ENCODE results near the gene AUTS2. TPM values are rescaled to one million over a fixed set of nuclear protein-coding genes. Genes with fewer than 3 reads are reported as not detected.

Gene AUTS2
- polyA plus RNA-seq, 1 donor from 2014 or later = 97.3 TPM

DNA sequence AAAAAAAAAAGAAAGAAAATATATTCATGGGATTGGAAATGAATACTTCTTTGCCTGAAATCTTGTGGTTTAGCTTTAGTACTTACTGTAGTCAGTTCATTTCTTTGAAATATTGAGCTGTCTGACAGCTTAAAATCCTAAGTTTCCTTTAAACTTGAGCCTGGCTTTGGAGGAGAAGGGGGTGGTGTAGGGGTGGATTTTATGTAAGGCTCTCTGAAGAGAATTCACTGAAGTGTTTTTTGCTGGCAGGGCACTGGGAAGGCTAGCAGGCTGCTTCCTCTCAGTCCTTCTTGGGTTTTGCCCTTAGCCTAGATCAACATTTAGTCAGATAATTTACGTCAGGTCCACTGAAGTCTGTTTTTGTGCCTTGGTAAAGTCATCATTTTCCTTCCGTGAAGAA, 516.5 kb downstream of the AUTS2 start:
- no peaks in the 10 kb centered on the region for H3K36me3 ChIP-seq (ENCODE audit: insufficient read depth, low read length)
- TF ChIP-seq POLR2AphosphoS5 (IDR thresholded peaks at IDR 0.05) = no peak
- TF ChIP-seq TAF1 (IDR thresholded peaks at IDR 0.05; ENCODE audit: low read depth) = no peak
- TF ChIP-seq EP300 (conservative IDR thresholded peaks at IDR 0.05; ENCODE audit: poor library complexity, severe bottlenecking) = no peak
- TF ChIP-seq MXI1 (conservative IDR thresholded peaks at IDR 0.05; ENCODE audit: poor library complexity, severe bottlenecking) = no peak
- TF ChIP-seq RAD21 (conservative IDR thresholded peaks at IDR 0.05) = no peak
- TF ChIP-seq, protein P1, sequence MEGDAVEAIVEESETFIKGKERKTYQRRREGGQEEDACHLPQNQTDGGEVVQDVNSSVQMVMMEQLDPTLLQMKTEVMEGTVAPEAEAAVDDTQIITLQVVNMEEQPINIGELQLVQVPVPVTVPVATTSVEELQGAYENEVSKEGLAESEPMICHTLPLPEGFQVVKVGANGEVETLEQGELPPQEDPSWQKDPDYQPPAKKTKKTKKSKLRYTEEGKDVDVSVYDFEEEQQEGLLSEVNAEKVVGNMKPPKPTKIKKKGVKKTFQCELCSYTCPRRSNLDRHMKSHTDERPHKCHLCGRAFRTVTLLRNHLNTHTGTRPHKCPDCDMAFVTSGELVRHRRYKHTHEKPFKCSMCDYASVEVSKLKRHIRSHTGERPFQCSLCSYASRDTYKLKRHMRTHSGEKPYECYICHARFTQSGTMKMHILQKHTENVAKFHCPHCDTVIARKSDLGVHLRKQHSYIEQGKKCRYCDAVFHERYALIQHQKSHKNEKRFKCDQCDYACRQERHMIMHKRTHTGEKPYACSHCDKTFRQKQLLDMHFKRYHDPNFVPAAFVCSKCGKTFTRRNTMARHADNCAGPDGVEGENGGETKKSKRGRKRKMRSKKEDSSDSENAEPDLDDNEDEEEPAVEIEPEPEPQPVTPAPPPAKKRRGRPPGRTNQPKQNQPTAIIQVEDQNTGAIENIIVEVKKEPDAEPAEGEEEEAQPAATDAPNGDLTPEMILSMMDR (IDR thresholded peaks at IDR 0.05; ENCODE audit: poor library complexity, severe bottlenecking) = no peak
- TF ChIP-seq, protein P2, sequence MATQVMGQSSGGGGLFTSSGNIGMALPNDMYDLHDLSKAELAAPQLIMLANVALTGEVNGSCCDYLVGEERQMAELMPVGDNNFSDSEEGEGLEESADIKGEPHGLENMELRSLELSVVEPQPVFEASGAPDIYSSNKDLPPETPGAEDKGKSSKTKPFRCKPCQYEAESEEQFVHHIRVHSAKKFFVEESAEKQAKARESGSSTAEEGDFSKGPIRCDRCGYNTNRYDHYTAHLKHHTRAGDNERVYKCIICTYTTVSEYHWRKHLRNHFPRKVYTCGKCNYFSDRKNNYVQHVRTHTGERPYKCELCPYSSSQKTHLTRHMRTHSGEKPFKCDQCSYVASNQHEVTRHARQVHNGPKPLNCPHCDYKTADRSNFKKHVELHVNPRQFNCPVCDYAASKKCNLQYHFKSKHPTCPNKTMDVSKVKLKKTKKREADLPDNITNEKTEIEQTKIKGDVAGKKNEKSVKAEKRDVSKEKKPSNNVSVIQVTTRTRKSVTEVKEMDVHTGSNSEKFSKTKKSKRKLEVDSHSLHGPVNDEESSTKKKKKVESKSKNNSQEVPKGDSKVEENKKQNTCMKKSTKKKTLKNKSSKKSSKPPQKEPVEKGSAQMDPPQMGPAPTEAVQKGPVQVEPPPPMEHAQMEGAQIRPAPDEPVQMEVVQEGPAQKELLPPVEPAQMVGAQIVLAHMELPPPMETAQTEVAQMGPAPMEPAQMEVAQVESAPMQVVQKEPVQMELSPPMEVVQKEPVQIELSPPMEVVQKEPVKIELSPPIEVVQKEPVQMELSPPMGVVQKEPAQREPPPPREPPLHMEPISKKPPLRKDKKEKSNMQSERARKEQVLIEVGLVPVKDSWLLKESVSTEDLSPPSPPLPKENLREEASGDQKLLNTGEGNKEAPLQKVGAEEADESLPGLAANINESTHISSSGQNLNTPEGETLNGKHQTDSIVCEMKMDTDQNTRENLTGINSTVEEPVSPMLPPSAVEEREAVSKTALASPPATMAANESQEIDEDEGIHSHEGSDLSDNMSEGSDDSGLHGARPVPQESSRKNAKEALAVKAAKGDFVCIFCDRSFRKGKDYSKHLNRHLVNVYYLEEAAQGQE (IDR thresholded peaks at IDR 0.05; ENCODE audit: borderline replicate concordance) = no peak
- TF ChIP-seq SMC3 (conservative IDR thresholded peaks at IDR 0.05; ENCODE audit: poor library complexity) = no peak
- TF ChIP-seq EZH2 (IDR thresholded peaks at IDR 0.05; ENCODE audit: borderline replicate concordance, insufficient read depth, low read length, poor library complexity, severe bottlenecking) = no peak
- H3K9ac ChIP-seq (ENCODE audit: low read length) = no peak overlapping the region
- no peak overlapping the region for H3K4me2 ChIP-seq (ENCODE audit: low read length)
- H3F3A ChIP-seq (ENCODE audit: insufficient read depth, low read length, poor library complexity, severe bottlenecking) = no peaks in the 10 kb centered on the region
- no peaks in the 10 kb centered on the region for H3K9me2 ChIP-seq (ENCODE audit: insufficient read depth, low read length)
- no peaks in the 10 kb centered on the region for H3K27me3 ChIP-seq (ENCODE audit: insufficient read depth, low read depth, low read length)
- H3K4me3 ChIP-seq (ENCODE audit: low read length) = no peak overlapping the region
- no peak overlapping the region for H3K27ac ChIP-seq (ENCODE audit: low read length)
- H3K79me2 ChIP-seq (replicated peaks; ENCODE audit: insufficient read depth, low read length) = peaks cover 8% of the 10 kb centered on the region
- H3K9me3 ChIP-seq (ENCODE audit: low read length) = no peaks in the 10 kb centered on the region
- H2AFZ ChIP-seq (ENCODE audit: low read depth, low read length) = no peak overlapping the region
- H4K20me1 ChIP-seq (ENCODE audit: insufficient read depth) = no peaks in the 10 kb centered on the region

DNA sequence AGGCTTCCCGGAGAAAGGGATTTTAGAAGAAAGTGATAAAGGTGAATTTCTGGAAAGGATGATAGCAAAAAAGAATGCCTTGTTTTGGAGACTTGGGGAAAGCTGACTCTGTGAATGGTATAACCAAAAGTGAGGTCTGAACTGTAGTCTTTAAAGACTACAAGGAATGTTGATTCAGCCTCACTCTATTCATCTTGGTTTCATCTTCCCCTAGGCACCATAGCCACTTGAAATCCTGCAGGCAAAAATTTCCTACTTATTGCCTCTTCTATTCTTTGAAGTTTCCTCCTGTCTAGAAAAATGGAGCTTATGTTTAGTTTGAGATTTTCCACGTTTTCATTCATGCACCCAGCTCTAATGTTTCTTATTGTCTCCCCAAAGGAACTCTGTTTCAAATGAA, 518.0 kb downstream of the AUTS2 start:
- Histone ChIP-seq H2AFZ (ENCODE audit: low read depth, low read length) (no peak overlapping the region), H3K27me3 (ENCODE audit: insufficient read depth, low read depth, low read length) (no peaks in the 10 kb centered on the region), H3K9ac (ENCODE audit: low read length) (no peak overlapping the region), H3K36me3 (ENCODE audit: insufficient read depth, low read length) (no peaks in the 10 kb centered on the region), H3K9me2 (ENCODE audit: insufficient read depth, low read length) (no peaks in the 10 kb centered on the region), H3F3A (ENCODE audit: insufficient read depth, low read length, poor library complexity, severe bottlenecking) (no peaks in the 10 kb centered on the region), H3K79me2 (replicated peaks; ENCODE audit: insufficient read depth, low read length) (peaks cover 5% of the 10 kb centered on the region), H3K9me3 (ENCODE audit: low read length) (no peaks in the 10 kb centered on the region), H3K4me3 (ENCODE audit: low read length) (no peak overlapping the region), H4K20me1 (ENCODE audit: insufficient read depth) (no peaks in the 10 kb centered on the region), H3K4me2 (ENCODE audit: low read length) (no peak overlapping the region), H3K27ac (ENCODE audit: low read length) (no peak overlapping the region)
- no peak for TF ChIP-seq TAF1 (IDR thresholded peaks at IDR 0.05; ENCODE audit: low read depth)
- no peak for TF ChIP-seq POLR2AphosphoS5 (IDR thresholded peaks at IDR 0.05)
- no peak for TF ChIP-seq RAD21 (conservative IDR thresholded peaks at IDR 0.05)
- TF ChIP-seq EP300 (conservative IDR thresholded peaks at IDR 0.05; ENCODE audit: poor library complexity, severe bottlenecking) = no peak
- TF ChIP-seq, protein P1 (IDR thresholded peaks at IDR 0.05; ENCODE audit: poor library complexity, severe bottlenecking) = no peak
- TF ChIP-seq SMC3 (conservative IDR thresholded peaks at IDR 0.05; ENCODE audit: poor library complexity) = no peak
- TF ChIP-seq, protein P2 (IDR thresholded peaks at IDR 0.05; ENCODE audit: borderline replicate concordance) = no peak
- no peak for TF ChIP-seq EZH2 (IDR thresholded peaks at IDR 0.05; ENCODE audit: borderline replicate concordance, insufficient read depth, low read length, poor library complexity, severe bottlenecking)
- TF ChIP-seq MXI1 (conservative IDR thresholded peaks at IDR 0.05; ENCODE audit: poor library complexity, severe bottlenecking) = no peak
